ENCODE data around the gene CD52. TPM values are rescaled to one million over a fixed set of nuclear protein-coding genes. Genes with fewer than 3 reads are reported as not detected.
A peak's percentile ranks its signal among the peaks of the same experiment; 100 is the strongest.

CD52 gene
- total RNA-seq, 2 donors from 2014 or later: 4.9 to 5.8 TPM

DNA sequence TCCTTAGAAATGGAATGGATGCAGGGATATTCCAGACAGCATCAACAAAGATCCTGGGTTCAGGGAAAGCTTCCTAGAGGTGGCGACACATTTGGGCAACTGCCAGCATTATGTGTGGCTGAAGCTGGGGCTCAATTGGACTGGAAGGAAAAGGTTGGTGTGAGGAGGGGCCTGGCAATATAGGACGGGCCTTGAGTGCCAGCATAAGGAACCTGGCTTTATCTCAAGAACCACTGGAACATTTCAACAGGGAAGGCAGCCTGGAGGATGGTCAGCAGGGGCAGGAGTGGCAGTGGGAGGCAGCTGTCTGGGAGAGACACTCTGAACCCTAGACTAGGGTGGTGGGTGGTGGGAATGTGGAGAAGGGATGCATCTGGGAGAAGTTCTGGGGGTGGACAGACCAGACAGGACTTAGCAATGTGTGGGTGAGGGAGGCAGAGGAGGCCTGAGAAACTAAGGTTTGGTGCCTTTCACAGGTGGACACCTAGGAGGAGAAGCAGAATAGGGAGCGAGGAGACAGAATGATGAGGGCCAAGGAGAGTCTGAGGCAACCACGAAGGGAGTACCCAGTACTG, 34.4 kb upstream of the CD52 start:
- Histone ChIP-seq H3K27ac (peak overlapping the region; percentile 68 to 80), H3K36me3 (no peaks in the 10 kb centered on the region), H3K4me1 (peaks cover 0 to 84% of the 10 kb centered on the region in 2 donors), H3K9me3 (no peaks in the 10 kb centered on the region), H3K4me3 (no peak overlapping the region), H3K27me3 (no peaks in the 10 kb centered on the region)
- TF ChIP-seq, protein P1, sequence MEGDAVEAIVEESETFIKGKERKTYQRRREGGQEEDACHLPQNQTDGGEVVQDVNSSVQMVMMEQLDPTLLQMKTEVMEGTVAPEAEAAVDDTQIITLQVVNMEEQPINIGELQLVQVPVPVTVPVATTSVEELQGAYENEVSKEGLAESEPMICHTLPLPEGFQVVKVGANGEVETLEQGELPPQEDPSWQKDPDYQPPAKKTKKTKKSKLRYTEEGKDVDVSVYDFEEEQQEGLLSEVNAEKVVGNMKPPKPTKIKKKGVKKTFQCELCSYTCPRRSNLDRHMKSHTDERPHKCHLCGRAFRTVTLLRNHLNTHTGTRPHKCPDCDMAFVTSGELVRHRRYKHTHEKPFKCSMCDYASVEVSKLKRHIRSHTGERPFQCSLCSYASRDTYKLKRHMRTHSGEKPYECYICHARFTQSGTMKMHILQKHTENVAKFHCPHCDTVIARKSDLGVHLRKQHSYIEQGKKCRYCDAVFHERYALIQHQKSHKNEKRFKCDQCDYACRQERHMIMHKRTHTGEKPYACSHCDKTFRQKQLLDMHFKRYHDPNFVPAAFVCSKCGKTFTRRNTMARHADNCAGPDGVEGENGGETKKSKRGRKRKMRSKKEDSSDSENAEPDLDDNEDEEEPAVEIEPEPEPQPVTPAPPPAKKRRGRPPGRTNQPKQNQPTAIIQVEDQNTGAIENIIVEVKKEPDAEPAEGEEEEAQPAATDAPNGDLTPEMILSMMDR (IDR thresholded peaks at IDR 0.05): no peak
- no peak for DNase-seq (ENCODE audit: low spot score)

- H3K4me3 ChIP-seq: no peak overlapping the region
- TF ChIP-seq, protein P1 (IDR thresholded peaks at IDR 0.05): no peak
- DNase-seq (ENCODE audit: low spot score): no peak
- H3K36me3 ChIP-seq: no peaks in the 10 kb centered on the region
- H3K9me3 ChIP-seq: no peaks in the 10 kb centered on the region
- H3K27ac ChIP-seq: peak overlapping the region; percentile 68 to 80
- H3K4me1 ChIP-seq: peaks cover 0 to 79% of the 10 kb centered on the region in 2 donors
- H3K27me3 ChIP-seq: no peaks in the 10 kb centered on the region
These were observed 33.7 kb upstream of the CD52 start for GRCh38 chr1:26283871-26284596.

- Histone ChIP-seq H3K9me3 (no peaks in the 10 kb centered on the region), H3K36me3 (no peaks in the 10 kb centered on the region), H3K27me3 (no peaks in the 10 kb centered on the region), H3K4me1 (peaks cover 0 to 80% of the 10 kb centered on the region in 2 donors), H3K27ac (peak overlapping the region; percentile 68 to 80), H3K4me3 (no peak overlapping the region)
- TF ChIP-seq, protein P1 (IDR thresholded peaks at IDR 0.05): peak; percentile 34 to 74
- peak; percentile 95 for DNase-seq (ENCODE audit: low spot score)
These were observed 33.0 kb upstream of the CD52 start for GRCh38 chr1:26284597-26285347.

DNA sequence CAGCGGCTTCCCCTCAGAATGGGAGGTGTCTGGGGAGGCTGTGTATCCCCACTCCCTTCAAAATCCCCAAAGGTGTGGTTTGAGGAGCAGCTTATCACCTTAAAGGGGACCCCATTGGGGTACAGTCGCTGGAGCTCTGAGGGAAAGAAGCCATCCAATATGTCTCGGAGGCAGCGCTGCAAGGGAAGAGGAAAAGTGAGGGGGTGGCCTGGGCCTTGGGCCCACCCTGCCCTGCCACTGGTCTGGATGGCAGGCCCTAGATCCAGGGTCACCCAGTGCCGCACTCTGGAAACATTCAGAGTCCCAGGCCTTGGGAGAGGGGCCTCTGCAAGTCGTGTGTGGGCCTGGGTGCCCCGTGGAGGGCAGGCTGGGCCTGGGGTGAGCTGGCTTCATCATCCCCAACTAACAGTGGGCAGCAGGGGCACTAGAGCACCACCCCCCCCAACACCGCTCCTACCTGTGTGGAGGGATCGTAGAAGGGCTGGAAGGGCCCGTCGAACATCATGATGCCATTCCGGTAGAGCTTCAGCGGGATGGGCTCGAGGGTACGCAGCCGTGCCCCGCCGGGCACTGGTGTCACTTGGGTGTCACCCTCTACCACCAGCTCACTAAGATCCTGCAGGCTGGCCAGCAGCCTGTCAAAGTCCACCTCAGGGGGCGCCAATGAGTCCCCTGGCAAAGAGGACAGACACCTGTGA, 32.2 kb upstream of the CD52 start:
- DNase-seq (ENCODE audit: low spot score): no peak
- Histone ChIP-seq H3K9me3 (no peaks in the 10 kb centered on the region), H3K27me3 (no peaks in the 10 kb centered on the region), H3K36me3 (no peaks in the 10 kb centered on the region), H3K27ac (peak overlapping the region; percentile 68 to 80), H3K4me3 (no peak overlapping the region), H3K4me1 (peaks cover 0 to 76% of the 10 kb centered on the region in 2 donors)
- TF ChIP-seq, protein P1 (IDR thresholded peaks at IDR 0.05): peak in 1 of 2 donors; percentile 34

DNA sequence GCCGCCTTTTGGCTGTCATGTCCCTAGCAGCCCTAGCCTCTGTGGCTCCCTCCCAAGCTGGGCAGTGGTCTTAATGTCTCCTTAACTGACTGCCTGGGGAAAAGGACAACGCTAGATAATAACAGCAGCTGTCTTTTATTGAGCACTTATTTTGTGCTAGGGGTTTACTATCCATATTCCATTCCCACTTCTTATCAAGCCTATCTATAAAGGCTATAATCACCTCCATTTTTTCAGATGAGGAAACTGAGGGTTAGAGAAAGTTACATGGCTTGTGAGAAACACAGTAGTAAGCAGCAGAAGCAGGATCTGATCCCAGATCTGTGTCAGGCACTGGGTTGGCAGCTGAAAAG, 31.7 kb upstream of the CD52 start:
- DNase-seq (ENCODE audit: low spot score): no peak
- peaks cover 0 to 75% of the 10 kb centered on the region in 2 donors for H3K4me1 ChIP-seq
- no peaks in the 10 kb centered on the region for H3K36me3 ChIP-seq
- H3K4me3 ChIP-seq: no peak overlapping the region
- H3K27me3 ChIP-seq: no peaks in the 10 kb centered on the region
- TF ChIP-seq, protein P1 (IDR thresholded peaks at IDR 0.05): no peak
- peak overlapping the region; percentile 39 to 53 for H3K27ac ChIP-seq
- H3K9me3 ChIP-seq: no peaks in the 10 kb centered on the region
